Kidney (tissue), 14 donors: ENCODE measurements around the gene ERBIN. TPM values are rescaled to one million over a fixed set of nuclear protein-coding genes. Genes with fewer than 3 reads are reported as not detected.

ENCODE experiments used
- DNase-seq, 5 donors: peaks; one replicate each; pipeline ENCODE4 v3.0.0-alpha.2; 2013 to 2020
- FAIRE-seq: peaks from 2 replicates; lab custom pipeline; 2012; peaks lifted over from hg19 to GRCh38; lab: Jason Lieb, UNC
- H3K27ac ChIP-seq, 2 donors: one replicate each; pipeline ENCODE4 v1.7.0; 2013; ENCODE audit warnings: low read depth in 2 of 2, low read length in 2 of 2, inconsistent platforms in 1 of 2
- H3K27me3 ChIP-seq: one replicate; pipeline ENCODE4 v1.7.1; 2013; ENCODE audit warnings: low read length, inconsistent platforms; ENCODE audit not compliant: control insufficient read depth, insufficient read depth
- H3K36me3 ChIP-seq, 3 donors: one replicate each; pipeline versions ENCODE4 v1.7.0 to v1.7.1; 2013; ENCODE audit warnings: low read length in 3 of 3, control low read depth in 1 of 3, inconsistent platforms in 1 of 3; ENCODE audit not compliant: insufficient read depth in 3 of 3, control insufficient read depth in 2 of 3
- H3K4me1 ChIP-seq, 3 donors: one replicate each; pipeline versions ENCODE4 v1.7.0 to v1.7.1; 2013; ENCODE audit warnings: low read length in 3 of 3, inconsistent platforms in 1 of 3, low read depth in 1 of 3; ENCODE audit not compliant: control insufficient read depth in 2 of 3, insufficient read depth in 2 of 3
- H3K4me3 ChIP-seq, 3 donors: one replicate each; pipeline versions ENCODE4 v1.7.0 to v1.8.1; 2013; ENCODE audit warnings: low read length in 3 of 3, control low read depth in 1 of 3, inconsistent platforms in 1 of 3
- H3K9ac ChIP-seq, 3 donors: one replicate each; pipeline versions ENCODE4 v1.7.0 to v1.7.1; 2013; ENCODE audit warnings: low read length in 3 of 3, control low read depth in 1 of 3, inconsistent platforms in 1 of 3
- H3K9me3 ChIP-seq, 3 donors: one replicate each; pipeline versions ENCODE4 v1.7.0 to v1.7.1; 2013; ENCODE audit warnings: low read length in 3 of 3, control low read depth in 1 of 3, inconsistent platforms in 1 of 3; ENCODE audit not compliant: control insufficient read depth in 2 of 3, insufficient read depth in 1 of 3
- CTCF ChIP-seq: IDR thresholded peaks from 3 replicates; pipeline ENCODE4 v1.5.1; 2012; ENCODE audit warnings: mild to moderate bottlenecking, moderate library complexity, borderline replicate concordance; ENCODE audit not compliant: insufficient read depth; ENCODE audit errors: extremely low read depth
- intact Hi-C: fragments of 100-400 bp; cut with DNase I; formaldehyde crosslinking; loops from one replicate; pipeline ENCODE4 v1.11.1; 2022
- polyA plus RNA-seq: library from polyadenylated mRNA; stranded (reverse); fragments of 350-450 nt; fragmentation: Illumina TruSeq; extraction: RNeasy Lipid Tissue Mini Kit (QIAGEN cat#74804); gene quantifications from one replicate; pipeline ENCODE4 v1.2.3, GENCODE V29; 2014; ENCODE audit warnings: low read depth, low replicate concordance; ENCODE audit not compliant: insufficient read depth
- total RNA-seq: library from RNA; stranded (reverse); fragmentation: NEBNext Ultra II Directional; extraction: Animal tissue kit (Norgen Biotek cat#: 25700); gene quantifications from one replicate; pipeline ENCODE4 v1.2.1, GENCODE V29; 2021
- donor health status: control.
- donor health status: control.
- donor health status: control.
- donor health status: control.
- donor health status: control.
- donor health status: DM: yes; HTN: yes; CAD: no.
- donor health status: Normal renal cell carcinoma (clear cell type).

Gene ERBIN
- total and polyA plus RNA-seq, 2 donors from 2014 or later, result 14.3 to 85.1 TPM

DNA sequence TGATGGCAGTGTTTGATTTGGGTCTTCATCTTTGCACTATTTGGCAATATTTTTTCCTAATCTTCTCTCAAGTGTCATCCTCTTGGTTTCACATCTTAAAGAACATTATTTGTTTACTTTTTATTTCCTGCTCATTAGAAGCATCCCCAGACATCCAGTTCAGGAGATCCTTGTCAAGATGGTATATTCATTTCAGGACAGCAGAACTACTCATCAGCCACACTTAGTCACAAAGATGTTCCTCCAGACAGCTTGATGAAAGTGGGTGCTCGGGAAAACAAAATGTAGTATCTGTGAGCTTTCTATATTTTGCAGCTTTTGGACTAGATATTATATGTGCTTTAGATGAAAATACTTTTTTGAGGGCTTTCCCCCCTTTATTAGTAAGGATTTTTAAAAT, 145.7 kb downstream of the ERBIN start:
- DNase-seq (no peak), FAIRE-seq (no peak)
- Histone ChIP-seq H3K9me3 (no peaks in the 10 kb centered on the region), H3K27me3 (no peaks in the 10 kb centered on the region), H3K4me3 (no peak overlapping the region), H3K36me3 (peaks cover 0 to 3% (median 0%) of the 10 kb centered on the region in 3 donors), H3K27ac (no peak overlapping the region), H3K4me1 (no peaks in the 10 kb centered on the region), H3K9ac (no peak overlapping the region)
- intact Hi-C loops, result no loop called here
- no peak for TF ChIP-seq CTCF

GRCh38 chr5:66074901-66075300, 148.5 kb downstream of the ERBIN start:
- Histone ChIP-seq H3K9me3 (no peaks in the 10 kb centered on the region), H3K36me3 (peaks cover 0 to 7% (median 2%) of the 10 kb centered on the region in 3 donors), H3K4me1 (no peaks in the 10 kb centered on the region), H3K4me3 (no peak overlapping the region), H3K9ac (no peak overlapping the region), H3K27me3 (no peaks in the 10 kb centered on the region), H3K27ac (no peak overlapping the region)
- intact Hi-C loops, result no loop called here
- FAIRE-seq (no peak), DNase-seq (no peak)
- no peak for TF ChIP-seq CTCF

- TF ChIP-seq CTCF, result no peak
- H3K9me3 ChIP-seq, result no peaks in the 10 kb centered on the region
- intact Hi-C loops, result no loop called here
- peaks cover 0 to 10% (median 2%) of the 10 kb centered on the region in 3 donors for H3K36me3 ChIP-seq
- H3K9ac ChIP-seq, result no peak overlapping the region
- no peaks in the 10 kb centered on the region for H3K4me1 ChIP-seq
- H3K27ac ChIP-seq, result no peak overlapping the region
- no peaks in the 10 kb centered on the region for H3K27me3 ChIP-seq
- H3K4me3 ChIP-seq, result no peak overlapping the region
- DNase-seq (no peak), FAIRE-seq (no peak)
Measured at GRCh38 chr5:66080664-66081063, 154.3 kb downstream of the ERBIN start.

DNA sequence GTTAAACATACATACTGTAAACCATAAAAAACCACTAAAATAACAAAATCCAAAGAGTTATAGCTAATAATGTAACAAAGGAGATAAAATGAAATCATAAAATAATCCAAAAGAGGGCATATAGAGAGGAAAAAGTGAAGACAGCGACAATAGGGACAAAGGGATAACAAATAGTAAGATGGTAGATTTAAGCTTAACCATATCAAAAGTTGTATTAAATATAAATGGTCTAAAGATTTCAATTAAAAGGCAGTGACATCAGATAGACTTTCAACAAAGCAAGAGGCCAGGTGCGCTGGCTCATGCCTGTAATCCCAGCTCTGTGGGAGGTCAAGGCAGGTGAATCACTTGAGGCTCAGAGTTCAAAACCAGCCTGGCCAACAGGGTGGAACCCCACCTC, 163.0 kb downstream of the ERBIN start:
- H3K4me3 ChIP-seq, result no peak overlapping the region
- no peak overlapping the region for H3K27ac ChIP-seq
- peaks cover 0 to 14% (median 3%) of the 10 kb centered on the region in 3 donors for H3K9me3 ChIP-seq
- FAIRE-seq, result no peak
- DNase-seq, result no peak
- H3K36me3 ChIP-seq, result no peaks in the 10 kb centered on the region
- H3K9ac ChIP-seq, result no peak overlapping the region
- TF ChIP-seq CTCF, result no peak
- H3K27me3 ChIP-seq, result no peaks in the 10 kb centered on the region
- intact Hi-C loops, result no loop called here
- no peaks in the 10 kb centered on the region for H3K4me1 ChIP-seq
